ENCODE results near the gene PRR35. TPM values are rescaled to one million over a fixed set of nuclear protein-coding genes. Genes with fewer than 3 reads are reported as not detected.

Gene PRR35
- polyA plus RNA-seq, 1 donor (not counting 4 experiments of a cell fraction or from before 2014, with no cell fraction given): not detected

GRCh38 chr16:536746-537145 is 23.4 kb upstream of the PRR35 start:
- H3K36me3 ChIP-seq (ENCODE audit: control insufficient read depth in 2 of 2, extremely low read depth in 1 of 2, insufficient read depth in 2 of 2, low read length in 2 of 2): peaks cover 7 to 12% of the 10 kb centered on the region in 2 experiments

GRCh38 chr16:537415-538335 is 22.5 kb upstream of the PRR35 start:
- Histone ChIP-seq H3K4me1 (ENCODE audit: control insufficient read depth, extremely low read depth, insufficient read depth, low read length) (peaks cover 13% of the 10 kb centered on the region), H3K9me3 (ENCODE audit: control insufficient read depth, low read depth, low read length) (no peaks in the 10 kb centered on the region), H3K27me3 (ENCODE audit: control insufficient read depth, extremely low read depth, insufficient read depth, low read length) (no peaks in the 10 kb centered on the region), H3K27ac (ENCODE audit: control insufficient read depth, insufficient read depth, low read length) (no peak overlapping the region), H3K9me1 (ENCODE audit: control insufficient read depth, extremely low read depth, insufficient read depth, low read length) (peaks cover 4% of the 10 kb centered on the region), H3K4me2 (ENCODE audit: control insufficient read depth, extremely low read depth, insufficient read depth, low read depth, low read length) (no peak overlapping the region), H4K20me1 (ENCODE audit: control insufficient read depth, extremely low read depth, insufficient read depth, low read length) (peaks cover 39% of the 10 kb centered on the region), H3K9ac (ENCODE audit: control insufficient read depth, extremely low read depth, insufficient read depth, low read length) (no peak overlapping the region), H3K4me3 (ENCODE audit: control insufficient read depth in 2 of 3, extremely low read depth in 1 of 3, insufficient read depth in 2 of 3, low read depth in 1 of 3, low read length in 3 of 3) (no peak overlapping the region), H3K36me3 (ENCODE audit: control insufficient read depth in 2 of 2, extremely low read depth in 1 of 2, insufficient read depth in 2 of 2, low read length in 2 of 2) (peaks cover 7 to 14% of the 10 kb centered on the region in 2 experiments), H3K79me2 (ENCODE audit: control insufficient read depth, insufficient read depth, low read length) (peaks cover 93% of the 10 kb centered on the region), H2AFZ (ENCODE audit: control insufficient read depth, low read length) (no peak overlapping the region)
- dilution Hi-C loops (cut with MboI; ENCODE audit: extremely low pct_ligation_motif_present, low sequenced_read_pairs): no loop called here
- DNase-seq (ENCODE audit: low read depth, low spot score) (no peak), FAIRE-seq (no peak)
- TF ChIP-seq EZH2 (IDR thresholded peaks at IDR 0.05; ENCODE audit: low read length): no peak
- TF ChIP-seq, protein P1, sequence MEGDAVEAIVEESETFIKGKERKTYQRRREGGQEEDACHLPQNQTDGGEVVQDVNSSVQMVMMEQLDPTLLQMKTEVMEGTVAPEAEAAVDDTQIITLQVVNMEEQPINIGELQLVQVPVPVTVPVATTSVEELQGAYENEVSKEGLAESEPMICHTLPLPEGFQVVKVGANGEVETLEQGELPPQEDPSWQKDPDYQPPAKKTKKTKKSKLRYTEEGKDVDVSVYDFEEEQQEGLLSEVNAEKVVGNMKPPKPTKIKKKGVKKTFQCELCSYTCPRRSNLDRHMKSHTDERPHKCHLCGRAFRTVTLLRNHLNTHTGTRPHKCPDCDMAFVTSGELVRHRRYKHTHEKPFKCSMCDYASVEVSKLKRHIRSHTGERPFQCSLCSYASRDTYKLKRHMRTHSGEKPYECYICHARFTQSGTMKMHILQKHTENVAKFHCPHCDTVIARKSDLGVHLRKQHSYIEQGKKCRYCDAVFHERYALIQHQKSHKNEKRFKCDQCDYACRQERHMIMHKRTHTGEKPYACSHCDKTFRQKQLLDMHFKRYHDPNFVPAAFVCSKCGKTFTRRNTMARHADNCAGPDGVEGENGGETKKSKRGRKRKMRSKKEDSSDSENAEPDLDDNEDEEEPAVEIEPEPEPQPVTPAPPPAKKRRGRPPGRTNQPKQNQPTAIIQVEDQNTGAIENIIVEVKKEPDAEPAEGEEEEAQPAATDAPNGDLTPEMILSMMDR (optimal IDR thresholded peaks at IDR 0.05 in 1 of 3, IDR thresholded peaks at IDR 0.05 in 1 of 3, conservative IDR thresholded peaks at IDR 0.05 in 1 of 3; ENCODE audit: extremely low read depth in 1 of 3, insufficient read depth in 2 of 3, low read length in 3 of 3): peak in 1 of 3 experiments; percentile 11

More at GRCh38 chr16:536746-537145, 23.4 kb upstream of the PRR35 start:
- Histone ChIP-seq H3K27me3 (ENCODE audit: control insufficient read depth, extremely low read depth, insufficient read depth, low read length) (no peaks in the 10 kb centered on the region), H3K9ac (ENCODE audit: control insufficient read depth, extremely low read depth, insufficient read depth, low read length) (no peak overlapping the region), H2AFZ (ENCODE audit: control insufficient read depth, low read length) (no peak overlapping the region), H4K20me1 (ENCODE audit: control insufficient read depth, extremely low read depth, insufficient read depth, low read length) (peaks cover 34% of the 10 kb centered on the region), H3K4me3 (ENCODE audit: control insufficient read depth in 2 of 3, extremely low read depth in 1 of 3, insufficient read depth in 2 of 3, low read depth in 1 of 3, low read length in 3 of 3) (no peak overlapping the region), H3K9me3 (ENCODE audit: control insufficient read depth, low read depth, low read length) (no peaks in the 10 kb centered on the region), H3K79me2 (ENCODE audit: control insufficient read depth, insufficient read depth, low read length) (peaks cover 91% of the 10 kb centered on the region), H3K9me1 (ENCODE audit: control insufficient read depth, extremely low read depth, insufficient read depth, low read length) (peaks cover 4% of the 10 kb centered on the region), H3K27ac (ENCODE audit: control insufficient read depth, insufficient read depth, low read length) (no peak overlapping the region), H3K4me2 (ENCODE audit: control insufficient read depth, extremely low read depth, insufficient read depth, low read depth, low read length) (no peak overlapping the region), H3K4me1 (ENCODE audit: control insufficient read depth, extremely low read depth, insufficient read depth, low read length) (peaks cover 13% of the 10 kb centered on the region)
- DNase-seq (ENCODE audit: low read depth, low spot score) (no peak), FAIRE-seq (no peak)
- TF ChIP-seq EZH2 (IDR thresholded peaks at IDR 0.05; ENCODE audit: low read length): no peak
- TF ChIP-seq, protein P1 (optimal IDR thresholded peaks at IDR 0.05 in 1 of 3, IDR thresholded peaks at IDR 0.05 in 1 of 3, conservative IDR thresholded peaks at IDR 0.05 in 1 of 3; ENCODE audit: extremely low read depth in 1 of 3, insufficient read depth in 2 of 3, low read length in 3 of 3): no peak
- dilution Hi-C loops (cut with MboI; ENCODE audit: extremely low pct_ligation_motif_present, low sequenced_read_pairs): no loop called here

All from keratinocyte (primary cell).